Measurements from ENCODE around the gene C12orf42. TPM values are rescaled to one million over a fixed set of nuclear protein-coding genes. Genes with fewer than 3 reads are reported as not detected.

C12orf42 gene
- total RNA-seq, 1 experiment from 2014 or later: not detected

DNA sequence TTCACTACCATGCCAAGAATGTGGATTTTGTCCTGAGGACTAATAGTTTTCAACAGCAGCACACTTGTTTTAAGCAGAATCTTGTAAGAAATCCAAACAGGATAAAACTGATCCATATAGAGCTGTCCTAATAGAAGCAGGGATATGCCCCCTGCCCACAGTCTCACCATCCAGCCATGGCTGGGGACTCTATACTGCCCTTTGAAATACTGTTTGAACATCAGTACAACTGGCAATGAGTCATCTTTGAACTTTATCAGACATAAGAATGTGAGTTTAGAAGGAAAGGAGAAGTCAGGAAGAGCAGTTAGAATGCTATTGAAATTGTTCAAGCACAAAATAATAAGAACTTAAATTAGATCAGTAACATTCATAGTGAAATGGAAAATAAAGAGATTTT lies 3.8 kb upstream of the C12orf42 start:
- Mint-ChIP-seq H3K27me3 (ENCODE audit: insufficient read depth, unreplicated experiment) (peaks cover 2% of the 10 kb centered on the region), H3K9me3 (ENCODE audit: unreplicated experiment) (no peaks in the 10 kb centered on the region)

DNA sequence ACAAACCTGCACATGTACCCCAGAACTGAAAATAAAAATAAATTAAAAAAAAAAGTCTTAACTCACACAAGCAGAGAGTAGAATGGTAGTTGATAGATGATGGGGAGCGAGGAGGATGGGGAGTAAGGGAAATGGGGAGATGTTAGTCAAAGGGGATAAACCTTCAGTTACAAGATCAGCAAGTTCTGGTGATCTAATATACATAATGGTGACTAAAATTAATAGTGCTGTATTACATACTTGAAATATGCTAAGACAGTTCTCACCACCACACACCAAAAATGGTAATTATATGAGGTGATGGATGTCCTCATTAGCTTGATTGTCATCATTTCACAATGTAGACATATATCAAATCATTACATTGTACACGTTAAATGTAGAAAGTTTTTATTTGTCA lies 3.2 kb upstream of the C12orf42 start:
- no TSS peak for BruUV-seq (replicated peaks)
- no peaks in the 10 kb centered on the region for H3K27me3 ChIP-seq (replicated peaks; ENCODE audit: control insufficient read depth, insufficient read depth, low read length)
- H3K4me3 ChIP-seq (ENCODE audit: low read depth, low read length): no peak overlapping the region
- H3K4me1 ChIP-seq: no peaks in the 10 kb centered on the region
- no peaks in the 10 kb centered on the region for H3K36me3 ChIP-seq (ENCODE audit: control insufficient read depth, insufficient read depth, low read length)
- no peaks in the 10 kb centered on the region for H3K36me3 Mint-ChIP-seq (ENCODE audit: insufficient read depth, unreplicated experiment)
- H3K4me1 Mint-ChIP-seq (ENCODE audit: low read depth, unreplicated experiment): peaks cover 5% of the 10 kb centered on the region
- no peaks in the 10 kb centered on the region for H3K9me3 ChIP-seq
- peaks cover 2% of the 10 kb centered on the region for H3K27me3 Mint-ChIP-seq (ENCODE audit: insufficient read depth, unreplicated experiment)
- no peak overlapping the region for H3K27ac Mint-ChIP-seq (ENCODE audit: unreplicated experiment)
- POLR2A ChIA-PET: no interaction called here
- no peak for DNase-seq
- H3K4me3 Mint-ChIP-seq (ENCODE audit: unreplicated experiment): no peak overlapping the region
- CTCF ChIA-PET: no interaction called here
- TF ChIP-seq, protein P1, sequence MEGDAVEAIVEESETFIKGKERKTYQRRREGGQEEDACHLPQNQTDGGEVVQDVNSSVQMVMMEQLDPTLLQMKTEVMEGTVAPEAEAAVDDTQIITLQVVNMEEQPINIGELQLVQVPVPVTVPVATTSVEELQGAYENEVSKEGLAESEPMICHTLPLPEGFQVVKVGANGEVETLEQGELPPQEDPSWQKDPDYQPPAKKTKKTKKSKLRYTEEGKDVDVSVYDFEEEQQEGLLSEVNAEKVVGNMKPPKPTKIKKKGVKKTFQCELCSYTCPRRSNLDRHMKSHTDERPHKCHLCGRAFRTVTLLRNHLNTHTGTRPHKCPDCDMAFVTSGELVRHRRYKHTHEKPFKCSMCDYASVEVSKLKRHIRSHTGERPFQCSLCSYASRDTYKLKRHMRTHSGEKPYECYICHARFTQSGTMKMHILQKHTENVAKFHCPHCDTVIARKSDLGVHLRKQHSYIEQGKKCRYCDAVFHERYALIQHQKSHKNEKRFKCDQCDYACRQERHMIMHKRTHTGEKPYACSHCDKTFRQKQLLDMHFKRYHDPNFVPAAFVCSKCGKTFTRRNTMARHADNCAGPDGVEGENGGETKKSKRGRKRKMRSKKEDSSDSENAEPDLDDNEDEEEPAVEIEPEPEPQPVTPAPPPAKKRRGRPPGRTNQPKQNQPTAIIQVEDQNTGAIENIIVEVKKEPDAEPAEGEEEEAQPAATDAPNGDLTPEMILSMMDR (IDR thresholded peaks at IDR 0.05; ENCODE audit: insufficient read depth in 1 of 2, low read depth in 1 of 2, low read length in 1 of 2, severe bottlenecking in 1 of 2, unreplicated experiment in 1 of 2): no peak
- no peaks in the 10 kb centered on the region for H3K9me3 Mint-ChIP-seq (ENCODE audit: unreplicated experiment)
- intact Hi-C loops (cut with micrococcal nuclease; ENCODE audit: unreplicated experiment): no loop called here

More for the DNA sequence above, 3.8 kb upstream of the C12orf42 start:
- H3K4me3 ChIP-seq (ENCODE audit: low read depth, low read length): no peak overlapping the region
- H3K27me3 ChIP-seq (replicated peaks; ENCODE audit: control insufficient read depth, insufficient read depth, low read length): no peaks in the 10 kb centered on the region
- TF ChIP-seq, protein P1 (IDR thresholded peaks at IDR 0.05; ENCODE audit: insufficient read depth in 1 of 2, low read depth in 1 of 2, low read length in 1 of 2, severe bottlenecking in 1 of 2, unreplicated experiment in 1 of 2): no peak
- no peaks in the 10 kb centered on the region for H3K4me1 ChIP-seq
- POLR2A ChIA-PET: no interaction called here
- H3K36me3 ChIP-seq (ENCODE audit: control insufficient read depth, insufficient read depth, low read length): no peaks in the 10 kb centered on the region
- no TSS peak for BruUV-seq (replicated peaks)
- CTCF ChIA-PET: no interaction called here
- no peak for DNase-seq
- Mint-ChIP-seq H3K27ac (ENCODE audit: unreplicated experiment) (no peak overlapping the region), H3K36me3 (ENCODE audit: insufficient read depth, unreplicated experiment) (no peaks in the 10 kb centered on the region), H3K4me1 (ENCODE audit: low read depth, unreplicated experiment) (peaks cover 5% of the 10 kb centered on the region), H3K4me3 (ENCODE audit: unreplicated experiment) (no peak overlapping the region)
- no peaks in the 10 kb centered on the region for H3K9me3 ChIP-seq
- intact Hi-C loops (cut with micrococcal nuclease; ENCODE audit: unreplicated experiment): no loop called here

DNA sequence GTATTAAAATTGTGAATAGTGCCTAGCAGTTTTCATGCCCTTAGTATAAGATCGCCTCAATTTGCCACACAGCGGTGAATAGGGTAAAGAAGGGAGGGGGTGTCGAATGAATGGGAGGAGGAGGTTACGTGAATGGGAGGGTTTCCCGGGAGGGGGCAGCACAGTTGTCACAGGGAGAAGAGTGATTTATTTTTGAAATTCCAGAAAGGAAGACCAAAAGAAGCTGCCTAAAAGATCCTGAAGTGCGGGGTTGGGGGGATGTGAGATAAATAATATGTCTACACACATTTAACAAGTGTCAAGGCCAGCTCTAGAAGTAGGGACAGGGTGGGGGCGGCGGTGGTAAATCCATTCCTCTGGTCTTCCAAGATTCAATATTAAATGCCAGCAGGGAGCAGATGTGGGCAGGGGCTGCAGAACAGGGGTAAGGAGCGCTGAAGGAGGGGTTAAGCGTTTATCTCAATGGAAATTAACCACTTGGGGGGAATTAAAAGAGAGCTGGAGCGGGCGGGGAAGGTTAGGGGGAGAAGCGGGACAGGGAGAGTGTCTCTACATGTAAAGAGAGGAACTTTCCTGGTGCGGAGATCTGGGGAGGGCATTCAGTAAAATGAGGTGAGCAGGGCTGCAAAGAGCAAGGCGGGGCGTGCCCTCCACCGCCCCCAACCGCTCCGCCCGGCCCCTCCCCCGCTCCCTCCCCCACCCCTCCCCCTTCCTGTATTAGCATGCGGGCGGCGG lies 867 bp downstream of the C12orf42 start:
- H3K36me3 ChIP-seq (ENCODE audit: control insufficient read depth, insufficient read depth, low read length): no peaks in the 10 kb centered on the region
- peaks cover 5% of the 10 kb centered on the region for H3K27me3 Mint-ChIP-seq (ENCODE audit: insufficient read depth, unreplicated experiment)
- ChIA-PET CTCF (no interaction called here), POLR2A (no interaction called here)
- BruUV-seq (replicated peaks): no TSS peak
- H3K27ac Mint-ChIP-seq (ENCODE audit: unreplicated experiment): no peak overlapping the region
- H3K4me1 ChIP-seq: no peaks in the 10 kb centered on the region
- H3K36me3 Mint-ChIP-seq (ENCODE audit: insufficient read depth, unreplicated experiment): no peaks in the 10 kb centered on the region
- no peaks in the 10 kb centered on the region for H3K9me3 ChIP-seq
- no peak overlapping the region for H3K4me3 Mint-ChIP-seq (ENCODE audit: unreplicated experiment)
- no peak for DNase-seq
- no peaks in the 10 kb centered on the region for H3K9me3 Mint-ChIP-seq (ENCODE audit: unreplicated experiment)
- peaks cover 5% of the 10 kb centered on the region for H3K4me1 Mint-ChIP-seq (ENCODE audit: low read depth, unreplicated experiment)
- no peak overlapping the region for H3K4me3 ChIP-seq (ENCODE audit: low read depth, low read length)
- intact Hi-C loops (cut with micrococcal nuclease; ENCODE audit: unreplicated experiment): no loop called here
- no peaks in the 10 kb centered on the region for H3K27me3 ChIP-seq (replicated peaks; ENCODE audit: control insufficient read depth, insufficient read depth, low read length)
- TF ChIP-seq, protein P1 (IDR thresholded peaks at IDR 0.05; ENCODE audit: insufficient read depth in 1 of 2, low read depth in 1 of 2, low read length in 1 of 2, severe bottlenecking in 1 of 2, unreplicated experiment in 1 of 2): no peak

All from Caco-2 (cell line).